T-cell (primary cell): ENCODE data around the gene AP3S1. TPM values are rescaled to one million over a fixed set of nuclear protein-coding genes. Genes with fewer than 3 reads are reported as not detected.

ENCODE experiments used
- ATAC-seq, 4 experiments: fragments of 200-7000 bp in 3 of 4; fragments of 150-1000 bp in 1 of 4; cut with Tn5 transposase; replicated peaks in 1 of 4; 1 replicate in 3 of 4; 2 replicates in 1 of 4; pipeline ENCODE4 v1.10.0; 2021; ENCODE audit warnings: moderate library complexity in 3 of 4, mild to moderate bottlenecking in 2 of 4, moderate number of reproducible peaks in 1 of 4
- CTCF ChIA-PET, 2 donors: fragments of 300-600 bp; sonication (Branson Sonifier 250); formaldehyde crosslinking; loops; one replicate each; lab custom pipeline; 2022; ENCODE audit warnings: antibody characterized with exemption in 2 of 2; lab: Charles Lee
- POLR2A ChIA-PET, 2 donors: fragments of 300-600 bp; sonication (Branson Sonifier 250); formaldehyde crosslinking; loops; one replicate each; lab custom pipeline; 2022; ENCODE audit warnings: antibody characterized with exemption in 2 of 2; lab: Charles Lee
- DNase-seq, 35 experiments: peaks; one replicate each; pipeline versions ENCODE4 v3.0.0 to v3.0.0-alpha.2; 2013 to 2023
- H3K27ac ChIP-seq: one replicate; pipeline ENCODE4 v1.5.1; 2013; ENCODE audit warnings: low read length
- H3K27me3 ChIP-seq, 2 experiments: replicated peaks in 1 of 2; 1 replicate in 1 of 2; 2 replicates in 1 of 2; pipeline versions ENCODE4 v1.6.1 to v1.7.0; 2013; ENCODE audit warnings: low read length in 1 of 2, mixed read lengths in 1 of 2; ENCODE audit not compliant: control insufficient read depth in 2 of 2, insufficient read depth in 2 of 2; ENCODE audit errors: extremely low read depth in 1 of 2
- H3K36me3 ChIP-seq, 2 donors: 1 replicate in 1 of 2; 2 replicates in 1 of 2; pipeline versions ENCODE4 v1.6.1 to v1.7.0; 2013; ENCODE audit warnings: low read length in 1 of 2; ENCODE audit not compliant: control insufficient read depth in 2 of 2, insufficient read depth in 1 of 2; ENCODE audit errors: extremely low read depth in 1 of 2
- H3K4me1 ChIP-seq, 2 experiments: 1 replicate in 1 of 2; 2 replicates in 1 of 2; pipeline versions ENCODE4 v1.6.1 to v1.7.0; 2013; ENCODE audit warnings: low read length in 2 of 2, mixed read lengths in 1 of 2; ENCODE audit not compliant: insufficient read depth in 2 of 2, control insufficient read depth in 1 of 2; ENCODE audit errors: extremely low read depth in 1 of 2
- H3K4me3 ChIP-seq, 2 donors: 1 replicate in 1 of 2; 2 replicates in 1 of 2; pipeline versions ENCODE4 v1.5.1 to v1.7.0; 2013; ENCODE audit warnings: mild to moderate bottlenecking in 2 of 2, low read length in 1 of 2, moderate library complexity in 1 of 2; ENCODE audit not compliant: control insufficient read depth in 1 of 2; ENCODE audit errors: extremely low read depth in 1 of 2
- H3K9me3 ChIP-seq: 2 replicates; pipeline ENCODE4 v1.7.0; 2013
- H3K27ac Mint-ChIP-seq, 2 donors: one replicate each; pipeline ENCODE4 v1.8.0; 2020 to 2021; ENCODE audit warnings: mild to moderate bottlenecking in 2 of 2, mixed read lengths in 2 of 2
- H3K27me3 Mint-ChIP-seq, 2 donors: one replicate each; pipeline ENCODE4 v1.8.0; 2021 to 2022; ENCODE audit warnings: mixed read lengths in 2 of 2
- H3K36me3 Mint-ChIP-seq: one replicate; pipeline ENCODE4 v1.8.0; 2021; ENCODE audit warnings: mixed read lengths
- H3K4me1 Mint-ChIP-seq, 3 donors: one replicate each; pipeline ENCODE4 v1.8.0; 2020 to 2022; ENCODE audit warnings: mixed read lengths in 3 of 3, mild to moderate bottlenecking in 1 of 3
- H3K4me3 Mint-ChIP-seq, 3 donors: one replicate each; pipeline ENCODE4 v1.8.0; 2020 to 2022; ENCODE audit warnings: mild to moderate bottlenecking in 3 of 3, mixed read lengths in 3 of 3, moderate library complexity in 3 of 3
- H3K9me3 Mint-ChIP-seq, 3 donors: one replicate each; pipeline ENCODE4 v1.8.0; 2020 to 2022; ENCODE audit warnings: mixed read lengths in 3 of 3
- WGBS: methylation state at CpG from one replicate; pipeline ENCODE4 v1.1.5; 2013; ENCODE audit warnings: missing lambda C conversion rate; ENCODE audit not compliant: insufficient coverage; 5-methylcytosine and 5-hydroxymethylcytosine counted together
- total RNA-seq, 35 experiments: library from RNA in 6 of 35; stranded (reverse) in 6 of 35; fragments of 120-200 nt in 1 of 35; gene quantifications; one replicate each; pipeline versions ENCODE4 v1.2.1 to v1.2.4 and lab custom pipeline; 2013 to 2026

Gene AP3S1
- total RNA-seq, 5 donors from 2014 or later (not counting 1 experiment from before 2014, with no cell fraction given): 36.4 to 44.2 (median 39.2) TPM

GRCh38 chr5:115930630-115931337 is 89.0 kb downstream of the AP3S1 start:
- 100% methylated on average over 1 of the region's 4 CpGs for WGBS
- Mint-ChIP-seq H3K4me1 (no peaks in the 10 kb centered on the region), H3K27me3 (no peaks in the 10 kb centered on the region), H3K36me3 (no peaks in the 10 kb centered on the region), H3K9me3 (no peaks in the 10 kb centered on the region), H3K4me3 (no peak overlapping the region), H3K27ac (no peak overlapping the region)
- ChIA-PET CTCF (no interaction called here), POLR2A (no interaction called here)
- Histone ChIP-seq H3K9me3 (no peaks in the 10 kb centered on the region), H3K4me1 (no peaks in the 10 kb centered on the region), H3K27me3 (no peaks in the 10 kb centered on the region), H3K36me3 (no peaks in the 10 kb centered on the region), H3K4me3 (no peak overlapping the region), H3K27ac (no peak overlapping the region)
- DNase-seq: no peak
- no peak for ATAC-seq

- Histone ChIP-seq H3K4me1 (no peaks in the 10 kb centered on the region), H3K27me3 (no peaks in the 10 kb centered on the region), H3K36me3 (no peaks in the 10 kb centered on the region), H3K9me3 (no peaks in the 10 kb centered on the region), H3K27ac (no peak overlapping the region), H3K4me3 (no peak overlapping the region)
- Mint-ChIP-seq H3K9me3 (no peaks in the 10 kb centered on the region), H3K27me3 (no peaks in the 10 kb centered on the region), H3K4me1 (no peaks in the 10 kb centered on the region), H3K36me3 (no peaks in the 10 kb centered on the region), H3K27ac (no peak overlapping the region), H3K4me3 (no peak overlapping the region)
- POLR2A ChIA-PET: no interaction called here
- CTCF ChIA-PET: no interaction called here
- ATAC-seq (no peak), DNase-seq (no peak)
- 89% methylated on average over 6 of the region's 6 CpGs for WGBS
These were observed 91.3 kb downstream of the AP3S1 start for GRCh38 chr5:115932991-115933390.

- CTCF ChIA-PET: no interaction called here
- H3K4me3 ChIP-seq: no peak overlapping the region
- H3K4me1 ChIP-seq: no peaks in the 10 kb centered on the region
- H3K9me3 ChIP-seq: no peaks in the 10 kb centered on the region
- Mint-ChIP-seq H3K27me3 (no peaks in the 10 kb centered on the region), H3K36me3 (no peaks in the 10 kb centered on the region), H3K4me1 (no peaks in the 10 kb centered on the region), H3K27ac (no peak overlapping the region), H3K9me3 (no peaks in the 10 kb centered on the region), H3K4me3 (no peak overlapping the region)
- no peaks in the 10 kb centered on the region for H3K36me3 ChIP-seq
- H3K27ac ChIP-seq: no peak overlapping the region
- 80% methylated on average over 1 of the region's 10 CpGs for WGBS
- POLR2A ChIA-PET: no interaction called here
- DNase-seq (no peak), ATAC-seq (no peak)
- no peaks in the 10 kb centered on the region for H3K27me3 ChIP-seq
These were observed 92.7 kb downstream of the AP3S1 start for GRCh38 chr5:115934388-115934974.

- no peak for DNase-seq
- Mint-ChIP-seq H3K36me3 (no peaks in the 10 kb centered on the region), H3K9me3 (no peaks in the 10 kb centered on the region), H3K27me3 (no peaks in the 10 kb centered on the region), H3K27ac (no peak overlapping the region), H3K4me3 (no peak overlapping the region), H3K4me1 (no peaks in the 10 kb centered on the region)
- no peaks in the 10 kb centered on the region for H3K4me1 ChIP-seq
- H3K27me3 ChIP-seq: no peaks in the 10 kb centered on the region
- H3K4me3 ChIP-seq: no peak overlapping the region
- POLR2A ChIA-PET: no interaction called here
- H3K27ac ChIP-seq: no peak overlapping the region
- CTCF ChIA-PET: no interaction called here
- no peaks in the 10 kb centered on the region for H3K36me3 ChIP-seq
- no peak for ATAC-seq
- WGBS: no CpG with 5 or more reads among the region's 1 CpG
- no peaks in the 10 kb centered on the region for H3K9me3 ChIP-seq
These were observed 94.3 kb downstream of the AP3S1 start for GRCh38 chr5:115936031-115936430.

- ATAC-seq: no peak
- ChIA-PET POLR2A (no interaction called here), CTCF (no interaction called here)
- H3K4me3 ChIP-seq: no peak overlapping the region
- no peaks in the 10 kb centered on the region for H3K4me1 ChIP-seq
- Mint-ChIP-seq H3K4me1 (no peaks in the 10 kb centered on the region), H3K9me3 (no peaks in the 10 kb centered on the region), H3K27me3 (no peaks in the 10 kb centered on the region), H3K36me3 (no peaks in the 10 kb centered on the region), H3K4me3 (no peak overlapping the region), H3K27ac (no peak overlapping the region)
- DNase-seq: no peak
- H3K9me3 ChIP-seq: no peaks in the 10 kb centered on the region
- 100% methylated on average over 2 of the region's 4 CpGs for WGBS
- H3K36me3 ChIP-seq: no peaks in the 10 kb centered on the region
- H3K27ac ChIP-seq: no peak overlapping the region
- H3K27me3 ChIP-seq: no peaks in the 10 kb centered on the region
These were observed 97.3 kb downstream of the AP3S1 start for GRCh38 chr5:115939059-115939458.

- no peaks in the 10 kb centered on the region for H3K36me3 ChIP-seq
- H3K27me3 ChIP-seq: no peaks in the 10 kb centered on the region
- no peaks in the 10 kb centered on the region for H3K4me1 ChIP-seq
- Mint-ChIP-seq H3K4me3 (no peak overlapping the region), H3K4me1 (no peaks in the 10 kb centered on the region), H3K9me3 (no peaks in the 10 kb centered on the region), H3K27ac (no peak overlapping the region), H3K27me3 (no peaks in the 10 kb centered on the region), H3K36me3 (no peaks in the 10 kb centered on the region)
- ATAC-seq (no peak), DNase-seq (no peak)
- no peak overlapping the region for H3K4me3 ChIP-seq
- WGBS: no CpG with 5 or more reads among the region's 4 CpGs
- ChIA-PET CTCF (interaction anchor here in 1 of 2 donors (0.5 kb wide), 1 partner anchor 8 kb away, joined by 3 read pairs; no protein-coding TSS in a partner anchor), POLR2A (no interaction called here)
- H3K9me3 ChIP-seq: no peaks in the 10 kb centered on the region
- no peak overlapping the region for H3K27ac ChIP-seq
These were observed 98.5 kb downstream of the AP3S1 start for GRCh38 chr5:115940080-115940810.
